T follicular helper cell (primary cell): ENCODE results near the gene SYT7.

ENCODE experiments used
- DNase-seq: peaks from one replicate; pipeline ENCODE4 v3.0.0-alpha.2; 2020; ENCODE audit warnings: low read depth

The SYT7 gene

DNA sequence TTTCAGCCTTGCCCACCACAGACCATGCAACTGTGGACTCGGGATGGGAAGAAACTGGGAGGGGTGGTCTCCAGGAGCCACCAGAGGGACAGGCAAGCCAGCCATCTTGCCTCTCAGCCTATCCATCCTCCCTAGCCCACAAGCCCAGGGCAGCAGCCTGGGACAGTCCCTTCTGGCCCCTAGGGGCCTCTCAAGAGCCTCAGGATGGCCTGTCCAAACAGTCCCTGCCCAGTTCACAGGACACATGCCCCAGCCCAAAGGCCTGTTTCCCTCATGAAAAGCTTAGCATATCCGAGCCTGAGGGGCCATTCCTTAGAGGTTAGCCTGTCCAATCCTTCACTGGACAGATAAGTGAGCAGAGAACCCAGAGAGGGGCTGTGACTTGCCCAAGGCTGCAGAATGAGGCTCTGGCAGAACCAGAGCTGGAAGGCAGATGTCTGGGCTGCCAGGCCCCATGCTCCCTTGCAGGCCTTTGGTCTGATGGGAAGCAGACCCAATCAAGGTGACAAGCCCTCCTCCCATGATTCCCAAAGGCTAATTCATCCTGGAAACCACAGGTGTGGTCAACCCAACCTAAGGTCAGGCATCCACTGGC, 44.1 kb downstream of the SYT7 start:
- DNase-seq = no peak

DNA sequence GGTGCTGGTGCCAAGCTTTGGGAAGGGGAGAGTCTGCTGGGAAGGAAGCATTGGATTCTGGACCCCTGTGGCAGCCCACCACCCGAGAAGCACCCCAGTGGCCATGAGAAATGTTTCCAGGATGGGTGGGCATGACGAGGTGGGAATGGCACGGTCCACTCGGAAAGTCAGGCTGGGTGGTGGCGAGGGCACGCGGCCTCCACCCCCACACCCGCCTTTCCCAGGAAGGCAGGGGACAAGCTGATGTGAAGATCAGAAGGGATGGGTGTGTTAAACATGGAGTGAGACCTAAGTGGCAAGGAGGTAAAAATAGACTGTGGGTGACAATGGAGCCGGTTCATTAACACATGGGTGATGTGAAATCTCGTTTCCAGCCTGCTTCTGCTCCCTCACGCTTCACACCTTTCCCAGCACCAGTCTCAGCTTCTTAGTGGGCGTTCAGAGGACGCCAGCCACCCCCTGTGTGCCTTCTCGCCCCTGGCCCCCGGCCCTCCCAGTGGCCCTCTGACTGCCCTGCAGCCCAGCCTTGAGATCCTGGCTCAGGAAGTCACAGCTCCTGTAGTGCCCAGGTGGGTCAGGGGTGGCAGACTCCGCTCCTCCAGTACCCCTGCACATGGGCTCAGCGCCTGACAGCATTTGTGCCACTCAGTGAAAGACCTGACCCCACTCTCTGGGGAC, 44.7 kb downstream of the SYT7 start:
- DNase-seq = no peak

DNA sequence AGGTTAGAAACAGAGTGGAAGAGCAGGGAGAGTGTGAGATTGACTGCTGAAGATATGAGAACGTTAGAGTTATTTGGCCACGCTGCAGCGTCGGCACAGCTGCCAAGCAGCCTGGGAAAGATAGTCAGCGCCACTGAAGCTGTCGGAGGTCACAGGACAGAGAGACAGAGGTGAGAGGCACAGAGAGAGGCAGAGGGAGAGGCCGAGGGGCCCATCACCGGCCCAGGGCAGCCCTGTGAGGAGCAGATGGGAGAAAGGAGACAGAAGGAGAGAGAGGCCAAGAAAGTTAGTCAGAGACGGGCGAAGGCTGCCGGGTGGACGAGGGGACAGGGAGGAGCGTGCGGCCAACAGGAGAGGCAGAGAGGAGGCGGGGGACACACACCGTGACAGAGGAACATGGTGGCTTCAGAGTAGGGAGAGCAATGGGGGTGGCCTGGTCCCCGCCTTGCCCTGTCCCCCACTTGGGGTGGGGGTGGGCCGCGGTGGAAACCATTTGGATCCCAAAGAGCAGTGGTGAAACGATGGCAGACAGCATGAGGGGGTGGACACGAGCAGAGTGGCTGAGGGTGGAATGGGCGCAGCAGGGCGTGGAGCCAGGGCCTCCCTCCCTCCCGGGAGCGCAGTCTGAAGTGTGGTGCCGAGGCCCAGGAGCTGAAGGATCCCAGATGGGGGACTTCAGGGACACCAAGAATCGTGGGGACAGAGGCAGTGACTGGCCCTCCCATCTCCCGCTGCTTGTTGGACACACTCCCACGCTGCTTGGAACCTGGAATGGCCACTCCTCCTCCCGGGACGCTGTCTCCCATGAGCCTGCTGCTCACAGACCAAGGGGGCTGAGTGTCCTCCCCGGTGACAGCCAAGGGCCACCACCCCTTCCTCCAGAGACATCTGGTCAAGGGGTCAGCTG, 45.7 kb downstream of the SYT7 start:
- no peak for DNase-seq

DNA sequence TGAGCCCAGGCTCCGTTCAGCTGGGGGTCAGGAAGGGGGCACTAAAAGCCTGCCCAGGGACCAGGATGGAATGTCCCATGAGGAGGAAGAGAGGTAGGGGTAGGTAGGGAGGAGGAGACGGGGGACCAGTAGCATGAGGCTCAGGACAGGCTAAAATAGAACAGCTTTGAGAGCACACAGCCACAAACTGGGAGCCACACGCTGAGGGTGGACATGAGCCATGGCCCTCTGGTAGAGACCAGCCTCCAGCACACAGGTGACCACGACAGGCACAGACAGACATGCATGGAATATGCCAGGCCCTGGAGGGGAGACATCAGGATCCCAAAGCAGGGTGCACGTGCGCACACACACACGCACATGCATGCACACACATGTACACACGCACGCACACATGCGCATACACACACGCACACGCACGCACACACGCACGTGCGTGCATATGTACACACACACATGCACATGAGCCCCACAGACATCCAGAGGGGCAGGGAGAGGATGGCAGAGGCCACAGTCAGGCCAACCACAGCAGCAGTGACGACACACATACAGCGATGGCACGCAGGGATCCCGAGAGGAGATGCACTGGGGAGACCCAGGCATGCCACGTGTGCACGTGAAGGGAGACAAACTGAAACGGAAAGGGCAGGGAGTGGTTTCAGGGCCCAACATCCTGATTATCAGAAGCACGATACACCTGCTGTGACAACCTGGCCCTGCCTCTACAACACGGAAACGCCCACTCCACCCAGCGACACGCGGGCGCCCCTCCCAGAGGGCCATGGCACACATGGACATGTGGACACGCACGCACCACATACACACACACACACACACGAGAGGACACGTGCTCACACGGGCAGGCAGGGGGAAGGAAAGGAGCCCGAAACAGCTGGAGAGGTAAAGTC, 46.6 kb downstream of the SYT7 start:
- DNase-seq = no peak

DNA sequence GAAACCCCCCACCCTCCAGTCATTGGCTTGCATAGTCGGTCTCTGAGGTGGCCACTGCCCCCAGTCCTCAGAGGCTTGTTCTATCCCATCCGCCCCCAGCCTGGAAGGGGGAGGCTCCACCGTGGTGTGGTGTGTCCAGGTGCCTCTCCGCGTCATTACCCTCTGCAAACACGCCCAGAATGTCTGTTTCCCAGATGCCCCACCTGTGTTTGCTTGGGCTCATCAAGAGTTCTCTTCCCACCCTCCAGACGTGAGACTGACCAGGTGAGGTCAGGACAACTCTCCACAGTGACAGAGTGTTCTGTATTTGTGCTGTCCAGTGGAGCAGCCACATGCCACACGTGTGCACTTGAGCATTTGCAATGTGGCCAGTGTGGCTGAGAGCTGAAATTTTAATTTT, 47.5 kb downstream of the SYT7 start:
- DNase-seq = no peak

DNA sequence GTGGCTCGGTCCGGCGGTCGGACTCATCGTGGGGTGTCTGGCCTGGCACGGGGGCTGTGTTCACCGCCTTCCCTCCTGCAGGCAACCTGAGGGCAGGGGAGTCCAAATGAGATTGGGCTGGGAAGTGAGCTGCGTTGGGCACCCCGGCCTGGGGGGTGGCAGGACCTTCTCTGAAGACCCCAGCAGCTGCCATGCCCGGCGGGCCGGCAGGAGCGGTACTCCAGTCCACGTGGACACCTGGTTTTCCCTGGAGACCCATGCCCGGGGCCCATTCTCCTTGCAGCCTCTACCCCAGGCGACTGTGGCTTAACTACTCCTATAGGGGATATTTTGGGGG, 47.9 kb downstream of the SYT7 start:
- no peak for DNase-seq

DNA sequence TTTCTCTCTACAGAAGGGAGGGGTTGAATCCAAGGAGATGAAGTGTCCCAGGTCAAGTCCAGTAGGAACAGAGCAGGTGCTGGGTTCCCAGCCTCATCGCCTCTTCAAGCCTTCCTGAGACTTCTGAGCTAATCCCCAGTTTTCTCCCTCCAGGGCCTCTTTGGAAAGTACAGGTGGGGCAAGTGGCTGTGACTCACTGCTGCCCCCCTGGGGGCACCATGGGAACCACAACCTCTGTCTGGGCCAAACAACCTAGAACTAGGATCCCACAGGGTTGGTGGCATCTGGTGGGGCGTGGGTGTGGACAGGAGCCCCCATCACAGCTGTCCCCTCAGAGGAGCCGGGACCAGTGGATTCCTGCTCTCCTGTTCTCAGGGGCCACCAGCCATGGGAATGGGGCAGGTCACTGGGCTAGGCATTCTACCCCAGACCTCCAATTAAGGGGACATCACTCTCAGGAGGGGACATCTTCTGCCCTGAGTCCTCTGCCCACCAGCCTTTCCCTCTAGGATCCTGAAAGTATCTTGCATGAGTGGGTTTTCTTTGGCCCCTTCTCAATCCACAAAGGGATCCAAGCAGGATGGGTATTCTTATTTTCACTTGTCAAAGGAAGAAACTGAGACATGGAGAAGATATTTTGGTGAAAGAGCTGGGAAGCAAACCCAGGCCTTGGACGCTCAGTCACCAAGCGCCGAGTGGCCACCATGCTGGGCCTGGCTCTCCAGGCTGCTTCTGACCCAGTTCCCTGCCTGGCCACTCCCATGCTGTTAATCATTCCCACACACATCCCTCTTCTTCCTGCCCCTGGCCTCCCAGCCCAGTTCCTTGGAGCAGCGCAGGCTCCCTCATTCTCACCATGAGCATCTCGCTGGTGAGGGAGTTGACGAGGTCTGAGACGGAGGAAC, 48.5 kb downstream of the SYT7 start:
- DNase-seq = peak; percentile 18

DNA sequence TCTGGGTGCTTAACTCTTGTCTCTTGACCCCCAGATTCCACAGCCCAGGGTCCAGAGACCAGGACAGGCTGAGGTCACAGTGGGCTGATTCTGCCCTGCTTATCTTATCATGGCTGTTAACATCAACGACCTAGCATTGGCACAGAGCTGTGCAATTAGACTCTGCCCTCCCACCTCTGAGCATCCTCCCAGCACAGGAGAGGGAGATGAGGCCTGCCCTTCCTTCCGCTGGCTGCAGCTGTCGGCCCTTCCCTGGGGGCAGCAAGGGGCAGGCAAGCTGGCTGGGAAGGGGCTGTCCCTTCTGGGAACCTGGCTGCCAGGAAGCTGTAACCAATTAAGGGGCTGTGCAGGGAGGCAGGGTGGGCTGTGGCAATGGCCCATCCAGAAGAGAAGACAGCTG, 49.8 kb downstream of the SYT7 start:
- no peak for DNase-seq

DNA sequence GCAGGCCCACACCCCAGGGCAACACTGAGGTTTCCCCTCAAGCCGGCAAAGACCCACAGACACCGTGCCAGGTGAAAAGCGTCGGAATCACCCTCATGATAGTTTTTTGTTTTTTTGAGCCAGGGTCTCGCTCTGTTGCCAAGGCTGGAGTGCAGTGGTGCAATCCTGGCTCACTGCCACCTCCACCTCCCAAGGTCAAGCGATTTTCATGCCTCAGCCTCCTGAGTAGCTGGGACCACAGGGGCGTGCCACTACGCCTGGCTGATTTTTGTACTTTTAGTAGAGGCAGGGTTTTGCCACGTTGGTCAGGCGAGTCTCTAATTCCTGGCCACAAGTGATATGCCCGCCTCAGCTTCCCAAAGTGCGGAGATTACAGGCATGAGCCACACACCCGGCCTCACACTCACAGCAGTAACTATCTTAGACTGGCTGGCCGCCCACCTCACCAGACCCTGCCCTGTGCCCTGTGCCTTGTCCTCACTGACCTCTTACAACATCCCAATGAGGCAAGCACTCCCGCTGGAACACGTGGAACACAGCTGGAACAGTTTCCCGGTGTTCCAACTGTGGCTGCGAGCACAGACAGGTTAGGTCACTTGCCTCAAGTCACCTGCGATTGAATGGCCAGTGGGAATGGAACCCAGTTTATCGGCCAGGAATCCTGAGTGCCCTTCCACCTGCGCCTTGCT, 51.2 kb downstream of the SYT7 start:
- no peak for DNase-seq

DNA sequence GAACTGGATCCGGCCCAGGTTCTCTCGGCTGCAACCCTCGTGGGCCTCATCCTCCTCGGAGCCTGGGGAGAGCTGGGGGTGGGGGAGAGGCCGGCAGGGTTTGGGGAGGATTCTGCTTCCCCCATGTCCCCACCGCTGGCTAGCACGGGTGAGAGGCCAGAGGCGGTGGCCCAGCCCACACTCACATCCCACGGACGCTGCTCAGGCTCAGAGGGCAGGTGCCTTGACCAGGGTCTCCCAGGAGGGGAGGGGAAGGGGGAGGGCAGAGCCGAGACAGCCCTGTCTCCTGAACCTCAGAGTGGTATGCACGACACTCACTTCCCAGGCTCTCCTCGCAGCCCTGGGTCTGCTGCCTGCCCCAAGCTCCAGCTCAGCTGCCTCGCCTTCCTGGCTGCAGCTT, 52.8 kb downstream of the SYT7 start:
- DNase-seq = no peak

DNA sequence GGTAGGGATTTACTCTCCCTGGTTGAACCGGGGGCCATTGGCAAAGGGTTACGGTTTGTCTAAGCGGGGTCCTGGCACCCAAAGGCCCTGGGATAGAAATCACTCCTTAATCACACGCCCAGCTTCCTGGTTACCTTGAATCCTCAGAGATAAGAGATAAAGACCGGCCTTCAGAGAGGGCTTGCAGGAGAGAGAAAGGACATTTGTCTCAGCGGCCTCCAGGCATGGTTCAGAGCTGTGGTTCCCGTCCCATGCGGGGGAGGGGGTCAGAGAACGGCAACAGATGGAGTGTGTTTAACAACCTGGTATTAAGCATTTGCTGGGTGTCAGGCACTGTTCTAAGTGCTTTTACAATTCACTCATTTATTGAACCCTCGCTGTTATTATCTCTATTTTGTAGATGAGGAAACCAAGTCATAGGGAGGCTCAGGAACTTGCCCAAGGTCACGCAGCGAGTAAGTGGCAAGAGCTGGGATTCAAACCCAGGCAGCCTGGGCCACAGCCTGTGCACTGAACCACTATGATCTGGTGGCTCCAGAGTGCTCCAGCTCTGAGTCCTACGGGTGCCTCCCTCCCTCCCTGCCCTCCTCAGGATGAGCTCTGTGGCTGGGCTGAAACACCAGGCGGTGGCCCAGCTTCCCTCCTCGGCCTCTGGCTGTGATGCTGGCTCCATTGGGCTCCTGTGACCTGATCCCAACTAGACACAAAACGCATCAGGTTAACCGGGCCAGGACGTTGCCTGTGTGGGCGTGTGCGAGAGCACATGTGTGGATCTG, 53.7 kb downstream of the SYT7 start:
- no peak for DNase-seq

DNA sequence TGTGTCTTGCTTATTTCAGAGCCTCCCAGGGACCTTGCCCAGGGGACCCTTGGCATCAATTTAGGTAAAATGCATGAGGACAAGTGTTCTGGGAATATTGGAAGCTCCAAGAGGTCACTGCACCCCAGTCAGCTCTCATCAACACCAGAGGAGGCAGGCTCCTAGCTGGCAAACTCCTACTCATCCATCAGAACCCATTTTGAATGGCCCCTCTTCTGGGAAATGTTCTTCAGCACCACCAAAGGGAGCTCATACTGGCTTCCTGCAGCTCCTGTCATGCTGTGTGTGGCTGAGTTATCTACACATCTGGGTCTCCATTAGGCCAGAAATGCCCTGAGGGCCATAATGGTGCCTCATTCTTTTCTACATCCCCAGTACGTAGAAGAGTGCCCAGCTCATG, 54.6 kb downstream of the SYT7 start:
- no peak for DNase-seq

DNA sequence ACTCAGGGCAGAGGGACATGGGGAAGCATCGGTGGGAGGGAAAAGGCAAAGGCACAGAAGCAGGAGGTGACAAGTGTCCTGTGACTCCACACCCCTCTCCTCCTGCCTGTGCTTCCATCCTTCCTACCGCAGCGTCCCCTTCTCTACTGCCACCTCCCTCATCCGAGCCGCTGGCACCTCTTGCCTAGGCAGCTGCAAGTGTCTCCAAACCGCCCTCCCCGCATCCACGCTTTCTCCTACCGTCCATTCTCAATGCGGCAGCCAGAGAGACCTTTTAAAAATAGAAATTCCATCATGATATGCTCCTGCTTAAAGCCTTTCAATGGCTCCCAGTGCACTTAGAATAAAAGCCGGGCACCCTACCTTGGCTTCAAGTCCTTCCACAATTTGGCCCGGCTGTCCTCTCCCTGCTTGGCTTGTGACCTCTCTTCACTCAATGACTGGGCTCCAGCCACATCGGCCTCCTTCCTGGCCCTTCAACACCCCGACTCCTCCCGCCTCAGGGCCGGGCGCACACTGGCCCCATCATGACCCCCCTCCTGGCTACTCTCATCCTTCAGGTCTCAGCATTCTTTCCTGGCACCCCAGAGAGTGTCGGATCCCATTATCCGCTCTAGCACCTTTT, 55.8 kb downstream of the SYT7 start:
- DNase-seq = no peak

DNA sequence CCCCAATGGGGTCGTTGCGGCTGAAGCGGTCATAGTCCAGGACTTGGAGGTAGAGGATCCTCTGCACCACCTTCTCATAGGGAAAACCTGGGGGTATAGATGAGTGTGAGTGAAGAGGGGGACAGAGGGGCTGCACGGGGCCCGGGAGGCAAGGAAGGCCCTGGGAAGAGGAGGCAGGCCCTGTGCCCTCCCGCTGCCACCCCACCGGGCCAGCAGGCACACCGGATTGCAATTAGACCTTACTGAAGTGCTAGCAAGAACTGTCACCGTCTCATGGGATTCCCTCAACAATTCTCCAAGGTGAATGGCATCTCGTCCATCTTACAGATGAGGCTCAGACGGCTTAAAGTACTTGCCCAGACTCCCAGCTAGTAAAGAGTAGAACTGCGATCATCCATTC, 56.4 kb downstream of the SYT7 start:
- DNase-seq = no peak

DNA sequence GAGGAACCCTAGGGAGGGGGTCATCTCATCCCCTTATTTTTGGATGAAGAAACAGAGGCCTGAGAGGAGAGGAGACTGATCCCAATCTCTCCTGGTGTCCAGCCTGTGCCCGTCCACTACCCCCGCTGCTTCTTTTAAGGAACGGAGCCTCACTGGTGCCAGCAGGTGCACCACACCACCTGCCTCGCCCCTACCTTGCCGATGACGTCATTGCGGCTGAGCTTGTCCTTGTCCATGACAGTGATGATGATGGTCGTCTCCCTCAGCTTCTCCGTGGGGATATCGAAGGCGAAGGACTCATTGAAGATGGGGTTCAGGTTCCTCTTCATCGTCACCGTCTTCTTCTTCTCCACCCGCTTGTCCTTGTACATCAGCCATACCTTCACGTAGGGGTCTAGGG, 58.0 kb downstream of the SYT7 start:
- DNase-seq = no peak

DNA sequence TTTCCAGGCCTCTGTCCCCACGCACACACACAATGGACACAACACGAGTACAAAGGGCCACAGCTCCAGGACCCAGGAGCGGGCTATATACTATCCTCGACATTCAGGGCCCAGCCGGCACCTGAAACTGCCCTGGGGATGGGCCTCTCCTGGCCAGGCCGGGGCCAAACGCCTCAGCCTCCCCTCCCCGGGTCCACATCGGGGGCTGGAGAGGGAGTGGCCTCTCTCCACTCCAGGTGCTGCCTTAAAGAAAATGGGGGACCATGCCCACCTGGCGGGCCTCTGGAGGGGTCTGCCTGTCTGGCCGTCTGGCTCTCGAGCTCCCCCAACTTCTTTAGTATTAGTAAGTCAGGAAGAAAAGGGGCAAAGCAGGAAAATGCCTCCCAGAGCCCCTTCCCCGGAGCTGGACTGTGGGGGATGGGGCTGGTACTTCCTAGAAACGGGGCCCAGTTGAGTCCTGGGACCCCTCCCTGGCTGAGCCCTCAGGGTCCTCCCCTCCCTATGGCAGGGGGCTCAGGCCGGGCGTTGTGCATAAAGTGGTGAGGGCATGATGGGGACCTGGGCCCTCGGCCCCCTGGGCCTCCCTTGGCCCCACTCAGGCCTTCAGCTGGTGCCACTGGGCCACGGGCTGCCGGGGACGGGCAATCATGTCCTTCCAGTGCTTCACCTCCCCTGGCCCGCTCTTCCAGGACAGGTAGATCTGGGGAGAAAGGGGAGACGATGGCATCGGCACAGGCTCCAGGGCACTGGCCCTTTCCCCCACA, 62.7 kb downstream of the SYT7 start:
- no peak for DNase-seq

DNA sequence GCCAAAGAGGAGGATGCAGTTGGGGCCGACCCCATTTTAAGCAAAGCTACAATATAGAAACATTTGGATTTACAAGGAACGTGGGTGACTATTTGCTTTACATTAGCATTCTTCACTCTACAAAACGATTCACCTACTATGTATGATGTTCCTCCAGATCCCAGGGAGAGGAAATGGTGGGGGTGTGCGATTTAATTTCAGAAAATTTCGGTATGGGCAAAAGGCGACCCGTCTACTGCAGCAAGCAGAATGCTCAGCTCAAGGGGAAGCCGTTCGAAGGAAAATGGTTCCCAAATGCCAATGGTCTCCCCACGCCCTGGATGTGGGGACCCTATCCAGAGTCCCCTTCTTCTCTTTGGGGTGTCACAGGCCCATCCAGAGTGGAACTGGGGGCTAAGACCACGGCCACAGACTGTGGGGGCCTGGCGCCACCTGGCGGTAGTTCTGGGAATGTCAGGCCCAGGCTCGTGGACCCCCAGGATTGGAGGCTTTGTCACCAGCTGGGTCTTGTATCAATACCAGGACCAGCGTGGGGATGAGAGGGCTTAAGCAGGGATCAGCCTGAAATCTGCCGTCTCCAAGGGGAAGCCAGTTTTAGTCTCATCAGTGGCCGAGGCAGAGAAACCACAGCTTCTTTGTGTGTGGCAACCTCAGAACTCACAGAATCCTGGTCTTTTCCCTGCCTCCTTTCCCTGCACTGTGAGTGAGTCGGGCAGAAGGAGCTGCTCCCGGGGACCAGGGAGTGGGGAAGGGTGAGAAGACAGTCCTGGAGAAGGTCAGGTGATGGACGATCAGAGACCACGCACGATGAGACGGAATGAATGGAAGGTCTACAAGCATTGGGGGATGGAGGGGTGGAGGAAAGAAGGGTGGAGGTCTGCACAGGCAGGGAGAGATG, 64.0 kb downstream of the SYT7 start:
- DNase-seq = peak; percentile 26
